NCI-H526 treated with DMSO at 0.1 percent for 48 hours (cell line): ENCODE data around the gene DOK3.

ENCODE experiments used
- DNase-seq: peaks from one replicate; lab custom pipeline; 2025; lab: John Stamatoyannopoulos, UW

DOK3 gene

GRCh38 chr5:177512736-177513380, 3.2 kb upstream of the DOK3 start:
- DNase-seq, result no peak

GRCh38 chr5:177511796-177512675, 2.4 kb upstream of the DOK3 start:
- DNase-seq, result no peak

- DNase-seq, result no peak
These were observed 1.6 kb upstream of the DOK3 start for GRCh38 chr5:177511181-177511580.

- no peak for DNase-seq
These were observed 984 bp upstream of the DOK3 start for GRCh38 chr5:177510567-177511053.

GRCh38 chr5:177509991-177510566, 453 bp upstream of the DOK3 start:
- no peak for DNase-seq

- peak; percentile 12 for DNase-seq
These were observed 789 bp downstream of the DOK3 start for GRCh38 chr5:177508837-177509236.

- no peak for DNase-seq
These were observed 1.4 kb downstream of the DOK3 start for GRCh38 chr5:177508221-177508611.

GRCh38 chr5:177507596-177508220, 1.9 kb downstream of the DOK3 start:
- DNase-seq, result no peak

- no peak for DNase-seq
These were observed 2.5 kb downstream of the DOK3 start for GRCh38 chr5:177507165-177507564.

GRCh38 chr5:177505075-177505474, 4.6 kb downstream of the DOK3 start:
- no peak for DNase-seq

GRCh38 chr5:177504086-177505056, 5.3 kb downstream of the DOK3 start:
- DNase-seq, result no peak

- no peak for DNase-seq
These were observed 6.1 kb downstream of the DOK3 start for GRCh38 chr5:177503351-177504085.

GRCh38 chr5:177502886-177503285, 6.7 kb downstream of the DOK3 start:
- DNase-seq, result no peak

- no peak for DNase-seq
These were observed 7.5 kb downstream of the DOK3 start for GRCh38 chr5:177501874-177502678.

GRCh38 chr5:177500685-177501522, 8.7 kb downstream of the DOK3 start:
- DNase-seq, result peak; percentile 46

GRCh38 chr5:177499842-177500241, 9.8 kb downstream of the DOK3 start:
- no peak for DNase-seq

GRCh38 chr5:177498013-177498787, 11.4 kb downstream of the DOK3 start:
- DNase-seq, result no peak
